Loucy (cell line): ENCODE results near the gene SBF2.

Experiments used
- H2AFZ ChIP-seq: fragments of 200-600 bp; sonication (generic); 2 replicates; pipeline ENCODE4 v1.6.0; 2016; ENCODE audit warnings: antibody characterized with exemption, mild to moderate bottlenecking, low read length, moderate library complexity
- H3F3A ChIP-seq: fragments of 200-600 bp; 2 replicates; pipeline ENCODE4 v1.6.0; 2016; ENCODE audit warnings: antibody characterized with exemption, low read depth, mild to moderate bottlenecking
- H3K27me3 ChIP-seq: fragments of 200-600 bp; sonication (generic); 2 replicates; pipeline ENCODE4 v1.6.1; 2014; ENCODE audit warnings: low read length, mild to moderate bottlenecking; ENCODE audit not compliant: insufficient read depth, poor library complexity, severe bottlenecking
- H3K36me3 ChIP-seq: fragments of 200-600 bp; sonication (generic); 2 replicates; pipeline ENCODE4 v1.6.1; 2016; ENCODE audit warnings: low read length; ENCODE audit not compliant: insufficient read depth
- H3K4me1 ChIP-seq: fragments of 200-600 bp; sonication (generic); 2 replicates; pipeline ENCODE4 v1.5.1; 2014; ENCODE audit warnings: low read length, mild to moderate bottlenecking; ENCODE audit not compliant: insufficient read depth, poor library complexity, severe bottlenecking
- H3K4me2 ChIP-seq: fragments of 200-600 bp; sonication (generic); 2 replicates; pipeline ENCODE4 v1.6.0; 2014; ENCODE audit warnings: antibody characterized with exemption, low read length, low read depth, mild to moderate bottlenecking; ENCODE audit not compliant: poor library complexity, severe bottlenecking
- H3K4me3 ChIP-seq: fragments of 200-600 bp; sonication (generic); 2 replicates; pipeline ENCODE4 v1.5.1; 2014; ENCODE audit warnings: low read length, mild to moderate bottlenecking, mixed read lengths; ENCODE audit not compliant: poor library complexity, severe bottlenecking
- H3K79me2 ChIP-seq: fragments of 200-600 bp; sonication (generic); 2 replicates; pipeline ENCODE4 v1.6.1; 2014; ENCODE audit warnings: low read length; ENCODE audit not compliant: insufficient read depth
- H3K9ac ChIP-seq: fragments of 200-600 bp; sonication (generic); 2 replicates; pipeline ENCODE4 v1.6.0; 2014; ENCODE audit warnings: mild to moderate bottlenecking, low read depth, low read length, moderate library complexity; ENCODE audit not compliant: poor library complexity, severe bottlenecking
- H3K9me2 ChIP-seq: fragments of 200-600 bp; sonication (generic); replicated peaks from 2 replicates; pipeline ENCODE4 v1.6.1; 2016; ENCODE audit warnings: low read depth, low read length, mixed read lengths
- H3K9me3 ChIP-seq: fragments of 200-600 bp; sonication (generic); 2 replicates; pipeline ENCODE4 v1.6.1; 2014; ENCODE audit warnings: mild to moderate bottlenecking, antibody characterized with exemption, low read length, low read depth; ENCODE audit not compliant: insufficient read depth
- H4K20me1 ChIP-seq: fragments of 200-600 bp; sonication (generic); 2 replicates; pipeline ENCODE4 v1.6.0; 2014; ENCODE audit warnings: antibody characterized with exemption, low read length, mild to moderate bottlenecking; ENCODE audit not compliant: insufficient read depth, poor library complexity, severe bottlenecking
- EZH2phosphoT487 ChIP-seq: fragments of 200-600 bp; IDR thresholded peaks from 2 replicates; pipeline ENCODE4 v1.6.1; 2018; ENCODE audit warnings: antibody characterized with exemption, mild to moderate bottlenecking, moderate library complexity, borderline replicate concordance
- TF ChIP-seq, protein P1 (sequence below): fragments of 200-600 bp; sonication (generic); conservative IDR thresholded peaks from 2 replicates; pipeline ENCODE4 v1.5.1; 2014; ENCODE audit warnings: mild to moderate bottlenecking, antibody characterized with exemption, low read length

The SBF2 gene

DNA sequence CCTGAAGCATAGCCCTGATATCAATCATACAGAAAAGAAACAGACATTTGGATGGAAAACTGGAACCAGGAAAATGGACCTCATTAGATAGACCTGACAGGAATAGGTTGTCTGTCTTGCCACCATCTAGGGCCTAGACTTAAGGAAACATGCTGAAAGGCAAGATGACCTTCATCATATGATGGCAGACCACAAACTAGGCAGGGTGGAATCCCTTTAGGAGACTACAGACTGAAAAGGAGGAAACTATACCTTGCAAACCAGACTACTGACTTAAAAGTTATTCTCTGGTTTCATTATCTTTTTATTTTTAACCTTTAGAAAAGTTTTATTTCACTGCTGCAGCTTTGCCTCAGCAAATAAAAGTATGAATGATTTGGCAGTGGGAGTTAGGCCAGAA is 20.3 kb downstream of the SBF2 start:
- H3K9me3 ChIP-seq, result no peaks in the 10 kb centered on the region
- TF ChIP-seq, protein P1, sequence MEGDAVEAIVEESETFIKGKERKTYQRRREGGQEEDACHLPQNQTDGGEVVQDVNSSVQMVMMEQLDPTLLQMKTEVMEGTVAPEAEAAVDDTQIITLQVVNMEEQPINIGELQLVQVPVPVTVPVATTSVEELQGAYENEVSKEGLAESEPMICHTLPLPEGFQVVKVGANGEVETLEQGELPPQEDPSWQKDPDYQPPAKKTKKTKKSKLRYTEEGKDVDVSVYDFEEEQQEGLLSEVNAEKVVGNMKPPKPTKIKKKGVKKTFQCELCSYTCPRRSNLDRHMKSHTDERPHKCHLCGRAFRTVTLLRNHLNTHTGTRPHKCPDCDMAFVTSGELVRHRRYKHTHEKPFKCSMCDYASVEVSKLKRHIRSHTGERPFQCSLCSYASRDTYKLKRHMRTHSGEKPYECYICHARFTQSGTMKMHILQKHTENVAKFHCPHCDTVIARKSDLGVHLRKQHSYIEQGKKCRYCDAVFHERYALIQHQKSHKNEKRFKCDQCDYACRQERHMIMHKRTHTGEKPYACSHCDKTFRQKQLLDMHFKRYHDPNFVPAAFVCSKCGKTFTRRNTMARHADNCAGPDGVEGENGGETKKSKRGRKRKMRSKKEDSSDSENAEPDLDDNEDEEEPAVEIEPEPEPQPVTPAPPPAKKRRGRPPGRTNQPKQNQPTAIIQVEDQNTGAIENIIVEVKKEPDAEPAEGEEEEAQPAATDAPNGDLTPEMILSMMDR, result no peak
- no peak for TF ChIP-seq EZH2phosphoT487
- H3K9me2 ChIP-seq, result no peaks in the 10 kb centered on the region
- no peak overlapping the region for H3K4me3 ChIP-seq
- H3K36me3 ChIP-seq, result no peaks in the 10 kb centered on the region
- no peaks in the 10 kb centered on the region for H3F3A ChIP-seq
- no peaks in the 10 kb centered on the region for H3K27me3 ChIP-seq
- no peak overlapping the region for H3K9ac ChIP-seq
- no peak overlapping the region for H3K4me2 ChIP-seq
- H4K20me1 ChIP-seq, result no peaks in the 10 kb centered on the region
- H3K79me2 ChIP-seq, result peaks cover 3% of the 10 kb centered on the region; the same call in 1 of the 2 replicates
- H3K4me1 ChIP-seq, result no peaks in the 10 kb centered on the region
- H2AFZ ChIP-seq, result no peak overlapping the region

- no peaks in the 10 kb centered on the region for H3F3A ChIP-seq
Measured at GRCh38 chr11:10272132-10272531, 21.9 kb downstream of the SBF2 start.

DNA sequence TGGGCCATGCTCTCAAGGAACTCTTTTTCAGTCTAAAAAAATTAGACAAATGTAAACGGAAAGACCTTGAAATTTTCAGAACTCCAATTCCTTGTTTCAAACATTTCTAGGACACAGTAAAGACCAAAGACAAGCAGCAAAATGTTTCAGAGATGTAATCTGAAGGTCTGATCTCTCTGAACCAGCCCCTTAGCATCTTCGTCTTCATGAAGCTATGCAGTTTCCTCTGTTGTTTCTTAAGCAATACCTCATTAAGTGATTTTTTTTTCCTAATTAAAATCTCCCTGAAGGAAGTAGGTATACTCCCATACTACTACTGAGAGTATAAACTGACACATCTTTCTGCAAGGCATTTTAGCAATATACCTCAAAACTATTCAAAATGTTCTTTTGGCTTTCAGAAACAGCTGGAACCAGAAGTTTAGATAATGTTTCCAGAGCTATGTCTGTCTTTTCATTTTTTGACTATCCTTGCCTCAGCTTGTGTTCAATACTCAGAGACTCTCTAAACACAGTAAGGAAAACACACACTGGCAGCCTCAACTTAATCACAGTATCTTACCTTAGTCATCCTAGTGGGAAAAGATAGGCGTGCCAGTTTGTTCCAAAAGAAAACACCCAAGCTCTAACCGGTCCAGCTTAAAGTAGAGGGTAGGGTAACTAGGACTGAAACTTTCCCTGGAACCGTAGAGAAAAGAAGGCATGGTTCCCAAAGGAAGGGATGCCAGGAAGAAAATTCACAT is 25.1 kb downstream of the SBF2 start:
- TF ChIP-seq, protein P1, result no peak
- no peak for TF ChIP-seq EZH2phosphoT487
- Histone ChIP-seq H3K4me3 (no peak overlapping the region), H3K4me2 (no peak overlapping the region), H3K36me3 (no peaks in the 10 kb centered on the region), H3K4me1 (no peaks in the 10 kb centered on the region), H2AFZ (no peak overlapping the region), H4K20me1 (no peaks in the 10 kb centered on the region), H3K9me2 (no peaks in the 10 kb centered on the region), H3K79me2 (peaks cover 3% of the 10 kb centered on the region; the same call in 1 of the 2 replicates), H3F3A (no peaks in the 10 kb centered on the region), H3K9ac (no peak overlapping the region), H3K27me3 (no peaks in the 10 kb centered on the region), H3K9me3 (no peaks in the 10 kb centered on the region)

More at GRCh38 chr11:10272132-10272531, 21.9 kb downstream of the SBF2 start:
- Histone ChIP-seq H3K4me2 (no peak overlapping the region), H3K4me1 (no peaks in the 10 kb centered on the region), H3K9me2 (no peaks in the 10 kb centered on the region), H3K79me2 (peaks cover 3% of the 10 kb centered on the region; the same call in 1 of the 2 replicates), H3K9me3 (no peaks in the 10 kb centered on the region), H3K4me3 (no peak overlapping the region), H2AFZ (no peak overlapping the region), H3K27me3 (no peaks in the 10 kb centered on the region), H3K9ac (no peak overlapping the region), H4K20me1 (no peaks in the 10 kb centered on the region), H3K36me3 (no peaks in the 10 kb centered on the region)
- TF ChIP-seq, protein P1, result no peak
- TF ChIP-seq EZH2phosphoT487, result no peak
